Astrocyte (in vitro differentiated cells and primary cell): ENCODE measurements around the gene DNAH1. TPM values are rescaled to one million over a fixed set of nuclear protein-coding genes. Genes with fewer than 3 reads are reported as not detected.

Experiments used
- DNase-seq: peaks from one replicate; pipeline ENCODE4 v3.0.0-alpha.2; 2010; ENCODE audit warnings: low read depth
- FAIRE-seq: peaks from 2 replicates; lab custom pipeline; 2011; peaks lifted over from hg19 to GRCh38; lab: Jason Lieb, UNC
- H2AFZ ChIP-seq: 2 replicates; pipeline ENCODE4 v1.6.0; 2012; ENCODE audit warnings: low read depth, low read length, inconsistent platforms
- H3K27ac ChIP-seq: 2 replicates; pipeline ENCODE4 v1.5.1; 2011; ENCODE audit warnings: low read depth, low read length, inconsistent platforms
- H3K27me3 ChIP-seq: 2 replicates; pipeline ENCODE4 v1.6.0; 2011; ENCODE audit warnings: low read length, inconsistent platforms; ENCODE audit not compliant: insufficient read depth
- H3K36me3 ChIP-seq: 2 replicates; pipeline ENCODE4 v1.5.1; 2011; ENCODE audit warnings: low read length, inconsistent platforms; ENCODE audit not compliant: insufficient read depth
- H3K4me1 ChIP-seq: 2 replicates; pipeline ENCODE4 v1.5.1; 2011; ENCODE audit warnings: low read length, inconsistent platforms; ENCODE audit not compliant: insufficient read depth
- H3K4me2 ChIP-seq: 2 replicates; pipeline ENCODE4 v1.6.0; 2012; ENCODE audit warnings: low read length, inconsistent platforms
- H3K4me3 ChIP-seq: 2 replicates; pipeline ENCODE4 v1.5.1; 2011; ENCODE audit warnings: low read depth, mild to moderate bottlenecking, low read length, inconsistent platforms; ENCODE audit not compliant: insufficient read depth
- H3K79me2 ChIP-seq: 2 replicates; pipeline ENCODE4 v1.6.0; 2012; ENCODE audit warnings: mild to moderate bottlenecking, low read length, inconsistent platforms; ENCODE audit not compliant: insufficient read depth
- H3K9ac ChIP-seq: 2 replicates; pipeline ENCODE4 v1.6.0; 2012; ENCODE audit warnings: mild to moderate bottlenecking, low read length, inconsistent platforms
- H3K9me3 ChIP-seq: 2 replicates; pipeline ENCODE4 v1.5.1; 2012; ENCODE audit warnings: low read depth, mild to moderate bottlenecking, low read length, inconsistent platforms; ENCODE audit not compliant: insufficient read depth
- H4K20me1 ChIP-seq: 2 replicates; pipeline ENCODE4 v1.6.0; 2012; ENCODE audit warnings: low read length, inconsistent platforms; ENCODE audit not compliant: insufficient read depth
- H3K27ac Mint-ChIP-seq: one replicate; pipeline ENCODE4 v1.8.0; 2021; ENCODE audit warnings: mild to moderate bottlenecking, mixed read lengths; ENCODE audit not compliant: unreplicated experiment
- H3K27me3 Mint-ChIP-seq: one replicate; pipeline ENCODE4 v1.8.0; 2021; ENCODE audit warnings: low read depth, mixed read lengths; ENCODE audit not compliant: unreplicated experiment
- H3K36me3 Mint-ChIP-seq: one replicate; pipeline ENCODE4 v1.8.0; 2021; ENCODE audit warnings: low read depth, mixed read lengths; ENCODE audit not compliant: unreplicated experiment
- H3K4me1 Mint-ChIP-seq: one replicate; pipeline ENCODE4 v1.8.0; 2021; ENCODE audit warnings: low read depth, mixed read lengths; ENCODE audit not compliant: unreplicated experiment
- H3K4me3 Mint-ChIP-seq: one replicate; pipeline ENCODE4 v1.8.0; 2021; ENCODE audit warnings: mild to moderate bottlenecking, moderate library complexity, mixed read lengths; ENCODE audit not compliant: unreplicated experiment
- H3K9me3 Mint-ChIP-seq: one replicate; pipeline ENCODE4 v1.8.0; 2021; ENCODE audit warnings: mild to moderate bottlenecking, mixed read lengths; ENCODE audit not compliant: unreplicated experiment
- EZH2 ChIP-seq: IDR thresholded peaks from 2 replicates; pipeline ENCODE4 v1.6.1; 2012; ENCODE audit warnings: mild to moderate bottlenecking, low read length, inconsistent platforms; ENCODE audit not compliant: insufficient read depth
- total RNA-seq: library from RNA; stranded (reverse); gene quantifications from 2 replicates; pipeline ENCODE4 v1.2.1, GENCODE V29; 2021
- TF ChIP-seq, protein P1 (sequence below): IDR thresholded peaks from 2 replicates; pipeline ENCODE4 v1.5.1; 2011; ENCODE audit warnings: low read depth, mild to moderate bottlenecking, inconsistent platforms, low read length, moderate library complexity; ENCODE audit not compliant: insufficient read depth

The DNAH1 gene
- total RNA-seq, 1 donor from 2014 or later: 2.3 TPM

DNA sequence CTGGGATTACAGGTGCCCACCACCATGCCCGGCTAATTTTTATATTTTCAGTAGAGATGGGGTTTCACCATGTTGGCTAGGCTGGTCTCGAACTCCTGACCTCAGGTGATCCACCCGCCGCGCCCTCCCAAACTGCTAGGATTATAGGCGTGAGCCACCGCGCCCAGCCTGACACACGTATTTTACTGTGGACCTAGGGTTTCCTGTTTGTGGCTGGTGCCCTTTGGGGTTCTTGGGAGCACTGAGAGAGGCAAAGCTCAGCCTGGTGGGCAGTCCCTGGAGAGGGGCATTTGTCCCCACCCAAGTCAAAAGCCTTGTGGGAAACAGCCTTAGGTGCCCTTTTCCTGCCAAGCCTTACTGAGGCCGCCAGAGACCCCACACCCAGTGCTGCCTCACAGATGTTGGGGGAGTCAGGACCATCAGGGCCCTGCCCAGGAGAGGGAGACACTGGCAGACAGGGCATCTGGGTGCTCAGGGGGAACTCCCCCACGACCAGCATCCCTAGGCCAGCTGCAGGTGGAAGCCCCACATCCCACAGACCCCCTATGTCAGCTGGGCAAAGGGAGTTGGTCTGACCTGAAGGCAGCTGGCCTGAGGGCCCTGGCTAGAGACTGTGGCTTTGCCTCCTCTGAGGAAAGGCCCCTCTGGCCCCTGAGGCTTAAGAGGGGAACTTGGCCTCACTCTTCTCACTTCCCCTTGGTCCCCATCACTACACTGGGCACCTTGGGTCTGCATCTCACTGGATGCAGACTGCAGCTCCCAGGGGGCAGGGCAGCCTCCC, 35.1 kb downstream of the DNAH1 start:
- FAIRE-seq: no peak
- DNase-seq: no peak

DNA sequence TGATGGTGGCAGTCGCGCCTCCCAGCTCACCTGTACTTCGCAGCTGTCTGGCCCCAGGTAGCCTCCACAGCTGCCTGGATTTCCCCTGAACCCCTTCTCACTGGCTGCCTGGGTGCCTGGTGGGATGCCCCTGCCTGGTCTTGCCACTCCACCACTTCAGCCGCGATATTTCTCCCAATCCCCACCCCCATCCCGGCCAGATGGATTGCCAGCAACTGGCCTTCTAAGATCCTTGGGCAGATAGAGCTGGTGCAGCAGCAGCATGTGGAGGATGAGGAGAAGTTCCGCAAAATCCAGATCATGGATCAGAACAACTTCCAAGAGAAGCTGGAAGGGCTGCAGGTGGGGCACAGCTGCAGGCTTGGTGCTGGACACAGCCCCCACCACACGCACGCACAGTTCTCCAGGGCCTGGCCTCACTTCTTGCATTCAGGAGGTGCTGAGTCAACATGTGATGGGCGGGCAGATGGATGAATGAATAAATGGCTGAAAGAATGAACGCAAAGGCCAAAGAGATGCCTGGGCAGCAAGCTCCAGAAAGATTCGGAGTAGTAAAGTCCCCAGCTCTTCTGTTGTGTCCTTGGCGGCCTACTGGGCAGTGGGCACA, 35.7 kb downstream of the DNAH1 start:
- no peak for DNase-seq
- H3K27ac Mint-ChIP-seq: no peak overlapping the region
- H3K36me3 Mint-ChIP-seq: peaks cover 21% of the 10 kb centered on the region

More for the DNA sequence above, 35.1 kb downstream of the DNAH1 start:
- H3K4me3 Mint-ChIP-seq: no peak overlapping the region
- Histone ChIP-seq H3K4me2 (no peak overlapping the region), H3K4me3 (no peak overlapping the region), H3K4me1 (no peaks in the 10 kb centered on the region), H2AFZ (no peak overlapping the region), H3K27me3 (no peaks in the 10 kb centered on the region), H3K79me2 (no peaks in the 10 kb centered on the region), H3K36me3 (no peaks in the 10 kb centered on the region), H3K27ac (no peak overlapping the region), H4K20me1 (no peaks in the 10 kb centered on the region), H3K9me3 (no peaks in the 10 kb centered on the region), H3K9ac (no peak overlapping the region)
- H3K27me3 Mint-ChIP-seq: peaks cover 18% of the 10 kb centered on the region
- H3K4me1 Mint-ChIP-seq: no peaks in the 10 kb centered on the region
- H3K9me3 Mint-ChIP-seq: peaks cover 1% of the 10 kb centered on the region
- TF ChIP-seq, protein P1, sequence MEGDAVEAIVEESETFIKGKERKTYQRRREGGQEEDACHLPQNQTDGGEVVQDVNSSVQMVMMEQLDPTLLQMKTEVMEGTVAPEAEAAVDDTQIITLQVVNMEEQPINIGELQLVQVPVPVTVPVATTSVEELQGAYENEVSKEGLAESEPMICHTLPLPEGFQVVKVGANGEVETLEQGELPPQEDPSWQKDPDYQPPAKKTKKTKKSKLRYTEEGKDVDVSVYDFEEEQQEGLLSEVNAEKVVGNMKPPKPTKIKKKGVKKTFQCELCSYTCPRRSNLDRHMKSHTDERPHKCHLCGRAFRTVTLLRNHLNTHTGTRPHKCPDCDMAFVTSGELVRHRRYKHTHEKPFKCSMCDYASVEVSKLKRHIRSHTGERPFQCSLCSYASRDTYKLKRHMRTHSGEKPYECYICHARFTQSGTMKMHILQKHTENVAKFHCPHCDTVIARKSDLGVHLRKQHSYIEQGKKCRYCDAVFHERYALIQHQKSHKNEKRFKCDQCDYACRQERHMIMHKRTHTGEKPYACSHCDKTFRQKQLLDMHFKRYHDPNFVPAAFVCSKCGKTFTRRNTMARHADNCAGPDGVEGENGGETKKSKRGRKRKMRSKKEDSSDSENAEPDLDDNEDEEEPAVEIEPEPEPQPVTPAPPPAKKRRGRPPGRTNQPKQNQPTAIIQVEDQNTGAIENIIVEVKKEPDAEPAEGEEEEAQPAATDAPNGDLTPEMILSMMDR: no peak
- no peak for TF ChIP-seq EZH2
- H3K27ac Mint-ChIP-seq: no peak overlapping the region
- H3K36me3 Mint-ChIP-seq: peaks cover 21% of the 10 kb centered on the region

More for the DNA sequence above, 35.7 kb downstream of the DNAH1 start:
- no peaks in the 10 kb centered on the region for H3K4me1 Mint-ChIP-seq
- Histone ChIP-seq H3K27me3 (no peaks in the 10 kb centered on the region), H3K36me3 (no peaks in the 10 kb centered on the region), H3K9ac (no peak overlapping the region), H3K27ac (no peak overlapping the region), H2AFZ (no peak overlapping the region), H3K4me1 (no peaks in the 10 kb centered on the region), H3K9me3 (no peaks in the 10 kb centered on the region), H3K4me3 (no peak overlapping the region), H3K4me2 (no peak overlapping the region), H3K79me2 (no peaks in the 10 kb centered on the region), H4K20me1 (no peaks in the 10 kb centered on the region)
- peaks cover 15% of the 10 kb centered on the region for H3K27me3 Mint-ChIP-seq
- no peak for FAIRE-seq
- TF ChIP-seq, protein P1: no peak
- no peak for TF ChIP-seq EZH2
- H3K4me3 Mint-ChIP-seq: no peak overlapping the region
- peaks cover 1% of the 10 kb centered on the region for H3K9me3 Mint-ChIP-seq
